Left ventricle myocardium inferior (tissue), 1 donor: ENCODE data around the gene IGFN1. TPM values are rescaled to one million over a fixed set of nuclear protein-coding genes. Genes with fewer than 3 reads are reported as not detected.

Experiments
- DNase-seq: peaks from one replicate; pipeline ENCODE4 v3.0.0-alpha.2; 2020
- H3K27ac ChIP-seq: fragments of 200-600 bp; replicated peaks from 2 replicates; pipeline ENCODE4 v1.8.0; 2021
- H3K27me3 ChIP-seq: fragments of 200-600 bp; 2 replicates; pipeline ENCODE4 v1.8.0; 2021; ENCODE audit warnings: low read depth
- H3K36me3 ChIP-seq: fragments of 200-600 bp; 2 replicates; pipeline ENCODE4 v1.8.0; 2021
- H3K4me1 ChIP-seq: fragments of 200-600 bp; 2 replicates; pipeline ENCODE4 v1.8.0; 2021
- H3K4me3 ChIP-seq: fragments of 200-600 bp; 2 replicates; pipeline ENCODE4 v1.8.0; 2021; ENCODE audit warnings: mild to moderate bottlenecking, moderate library complexity
- H3K9me3 ChIP-seq: fragments of 200-600 bp; replicated peaks from 2 replicates; pipeline ENCODE4 v1.8.0; 2021
- intact Hi-C: fragments of 100-400 bp; cut with micrococcal nuclease; formaldehyde crosslinking; loops from one replicate; pipeline ENCODE4 v1.11.0; 2022
- total RNA-seq: library from RNA; stranded (reverse); fragmentation: NEBNext Ultra II Directional; extraction: Animal tissue kit (Norgen Biotek cat#: 25700); gene quantifications from one replicate; pipeline ENCODE4 v1.2.1, GENCODE V29; 2021
- TF ChIP-seq, protein P1 (sequence below): fragments of 200-600 bp; IDR thresholded peaks from 2 replicates; pipeline ENCODE4 v1.8.0; 2021; ENCODE audit warnings: antibody characterized with exemption, mild to moderate bottlenecking, borderline replicate concordance
- donor health status: DM: no; HTN: yes; CAD: no; lungs with severe emphysema.

IGFN1 gene
- total RNA-seq, 1 donor from 2014 or later = not detected

DNA sequence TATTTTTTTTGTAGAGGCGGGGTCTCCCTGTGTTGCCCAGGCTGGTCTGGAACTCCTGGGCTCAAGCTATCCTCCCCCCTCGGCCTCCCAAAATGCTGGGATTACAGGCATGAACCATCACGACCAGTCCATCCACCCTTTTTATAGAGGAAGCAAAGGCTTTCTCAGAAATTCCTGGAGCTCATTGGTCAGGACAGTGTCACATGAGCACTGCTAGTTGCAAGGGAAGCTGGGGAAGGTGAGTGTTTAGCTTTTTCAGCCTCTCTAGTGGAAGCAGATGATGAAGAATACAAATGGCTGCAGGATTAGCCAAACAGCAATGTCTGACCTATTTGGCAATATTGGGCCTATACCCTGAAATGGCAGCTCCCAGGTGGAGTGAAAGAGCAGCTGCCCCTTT is 8.0 kb downstream of the IGFN1 start:
- Histone ChIP-seq H3K4me1 (no peaks in the 10 kb centered on the region), H3K36me3 (no peaks in the 10 kb centered on the region), H3K9me3 (no peaks in the 10 kb centered on the region), H3K27ac (no peak overlapping the region), H3K27me3 (no peaks in the 10 kb centered on the region), H3K4me3 (no peak overlapping the region)
- TF ChIP-seq, protein P1, sequence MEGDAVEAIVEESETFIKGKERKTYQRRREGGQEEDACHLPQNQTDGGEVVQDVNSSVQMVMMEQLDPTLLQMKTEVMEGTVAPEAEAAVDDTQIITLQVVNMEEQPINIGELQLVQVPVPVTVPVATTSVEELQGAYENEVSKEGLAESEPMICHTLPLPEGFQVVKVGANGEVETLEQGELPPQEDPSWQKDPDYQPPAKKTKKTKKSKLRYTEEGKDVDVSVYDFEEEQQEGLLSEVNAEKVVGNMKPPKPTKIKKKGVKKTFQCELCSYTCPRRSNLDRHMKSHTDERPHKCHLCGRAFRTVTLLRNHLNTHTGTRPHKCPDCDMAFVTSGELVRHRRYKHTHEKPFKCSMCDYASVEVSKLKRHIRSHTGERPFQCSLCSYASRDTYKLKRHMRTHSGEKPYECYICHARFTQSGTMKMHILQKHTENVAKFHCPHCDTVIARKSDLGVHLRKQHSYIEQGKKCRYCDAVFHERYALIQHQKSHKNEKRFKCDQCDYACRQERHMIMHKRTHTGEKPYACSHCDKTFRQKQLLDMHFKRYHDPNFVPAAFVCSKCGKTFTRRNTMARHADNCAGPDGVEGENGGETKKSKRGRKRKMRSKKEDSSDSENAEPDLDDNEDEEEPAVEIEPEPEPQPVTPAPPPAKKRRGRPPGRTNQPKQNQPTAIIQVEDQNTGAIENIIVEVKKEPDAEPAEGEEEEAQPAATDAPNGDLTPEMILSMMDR = no peak
- DNase-seq = no peak
- intact Hi-C loops = no loop called here

DNA sequence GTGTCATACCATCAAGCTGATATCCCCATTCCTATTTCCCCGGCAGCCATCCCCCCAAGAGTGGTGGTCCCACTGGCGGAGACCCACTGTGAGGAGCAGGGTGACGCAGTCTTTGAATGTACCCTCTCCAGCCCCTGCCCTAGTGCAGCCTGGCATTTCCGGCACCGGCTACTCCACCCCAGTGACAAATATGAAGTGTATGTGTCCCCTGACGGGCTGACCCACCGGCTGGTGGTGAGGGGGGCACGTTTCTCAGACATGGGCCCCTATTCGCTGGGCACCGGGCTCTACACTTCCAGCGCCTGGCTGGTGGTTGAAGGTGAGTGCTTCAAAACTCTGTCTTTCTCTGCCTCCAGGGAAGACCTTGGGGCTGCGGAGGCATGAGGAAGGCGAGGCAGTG is 14.4 kb downstream of the IGFN1 start:
- no peaks in the 10 kb centered on the region for H3K36me3 ChIP-seq
- intact Hi-C loops = no loop called here
- no peaks in the 10 kb centered on the region for H3K4me1 ChIP-seq
- H3K27ac ChIP-seq = no peak overlapping the region
- TF ChIP-seq, protein P1 = no peak
- H3K27me3 ChIP-seq = no peaks in the 10 kb centered on the region
- no peak overlapping the region for H3K4me3 ChIP-seq
- no peak for DNase-seq
- H3K9me3 ChIP-seq = no peaks in the 10 kb centered on the region

DNA sequence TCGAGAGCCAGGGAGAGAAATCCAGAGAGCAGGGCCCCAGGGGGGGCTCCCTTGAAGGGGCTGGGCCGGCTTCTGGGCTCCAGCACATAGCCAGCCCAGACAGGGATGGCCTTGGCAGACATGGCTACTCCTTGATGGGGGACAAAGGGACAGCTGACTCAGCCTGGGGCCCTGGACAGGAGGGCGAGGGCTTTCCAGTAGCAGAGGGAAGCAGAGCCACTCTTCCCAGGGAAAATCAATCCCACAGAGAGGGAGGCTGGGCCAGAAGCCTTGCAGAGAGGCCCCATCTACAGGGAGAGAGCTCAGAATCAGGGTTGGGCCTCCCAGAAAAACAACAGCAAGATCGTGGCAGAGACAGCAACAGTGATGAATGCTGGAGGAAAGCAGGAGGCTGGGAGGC is 15.6 kb downstream of the IGFN1 start:
- Histone ChIP-seq H3K9me3 (no peaks in the 10 kb centered on the region), H3K4me1 (no peaks in the 10 kb centered on the region), H3K36me3 (no peaks in the 10 kb centered on the region), H3K27me3 (peaks cover 2% of the 10 kb centered on the region), H3K27ac (no peak overlapping the region), H3K4me3 (no peak overlapping the region)
- TF ChIP-seq, protein P1 = no peak
- intact Hi-C loops = no loop called here
- no peak for DNase-seq

DNA sequence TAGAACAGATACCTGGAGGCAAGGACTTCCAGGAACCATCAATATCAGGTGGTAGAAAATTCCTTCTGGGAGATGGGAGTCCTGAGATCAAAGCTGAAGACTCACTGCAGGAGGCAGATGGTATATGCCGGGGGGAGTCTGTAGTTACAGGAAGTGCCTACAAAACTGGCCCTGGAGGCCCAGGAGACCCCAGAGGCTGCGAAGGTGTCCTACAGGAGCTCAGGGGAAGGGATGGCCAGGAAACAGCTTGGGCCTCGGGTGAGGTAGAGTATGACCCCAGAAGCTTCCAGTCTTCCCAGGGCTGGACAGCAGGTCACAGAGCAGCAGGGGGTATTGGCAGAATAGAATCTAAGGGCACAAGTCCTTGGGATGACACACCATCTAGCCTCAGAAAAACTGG is 16.4 kb downstream of the IGFN1 start:
- peaks cover 11% of the 10 kb centered on the region for H3K27me3 ChIP-seq
- H3K4me3 ChIP-seq = no peak overlapping the region
- no peaks in the 10 kb centered on the region for H3K36me3 ChIP-seq
- intact Hi-C loops = no loop called here
- no peaks in the 10 kb centered on the region for H3K4me1 ChIP-seq
- no peak for DNase-seq
- no peaks in the 10 kb centered on the region for H3K9me3 ChIP-seq
- TF ChIP-seq, protein P1 = no peak
- H3K27ac ChIP-seq = no peak overlapping the region

DNA sequence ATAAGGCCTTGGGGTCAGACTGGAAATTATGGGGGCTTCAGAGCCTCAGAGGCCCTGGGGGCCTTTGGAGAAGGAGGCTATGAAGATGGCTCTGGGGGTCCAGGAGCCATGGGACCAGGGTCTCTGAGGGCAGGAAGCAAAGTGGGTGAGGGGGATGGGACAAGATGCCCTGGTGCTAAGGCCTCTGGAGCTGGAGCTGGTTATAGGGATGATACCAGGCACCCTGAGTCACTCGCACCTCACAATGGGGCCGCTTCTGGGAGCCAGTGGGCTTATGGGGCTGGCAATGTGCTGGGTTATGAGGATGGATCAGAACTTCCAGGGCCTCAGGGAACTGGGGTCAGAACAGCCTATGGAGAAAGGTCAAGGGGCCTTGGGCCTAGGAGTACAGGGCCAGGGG is 17.6 kb downstream of the IGFN1 start:
- TF ChIP-seq, protein P1 = no peak
- H3K36me3 ChIP-seq = no peaks in the 10 kb centered on the region
- DNase-seq = no peak
- intact Hi-C loops = no loop called here
- peaks cover 23% of the 10 kb centered on the region for H3K27me3 ChIP-seq
- H3K4me1 ChIP-seq = no peaks in the 10 kb centered on the region
- no peaks in the 10 kb centered on the region for H3K9me3 ChIP-seq
- H3K27ac ChIP-seq = no peak overlapping the region
- no peak overlapping the region for H3K4me3 ChIP-seq

DNA sequence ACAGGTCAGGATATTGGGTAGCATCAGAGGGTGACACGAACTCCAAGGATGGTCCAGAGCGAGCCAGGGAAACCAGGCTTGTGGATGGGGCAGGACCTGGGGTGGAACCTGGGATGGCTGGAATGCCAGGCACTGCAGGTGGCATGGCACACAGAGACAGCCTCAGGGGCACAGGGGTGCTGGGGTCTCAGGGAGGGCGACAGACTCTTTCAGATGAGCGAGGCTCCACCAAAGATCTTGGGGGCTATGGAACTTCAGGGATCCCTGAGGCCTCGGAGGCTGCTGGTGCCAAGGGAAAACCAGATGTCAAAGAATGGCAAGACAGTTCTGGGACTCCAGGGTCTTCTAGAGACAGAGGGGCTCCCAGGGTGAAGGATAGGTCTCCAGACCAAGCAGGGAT is 21.4 kb downstream of the IGFN1 start:
- Histone ChIP-seq H3K36me3 (no peaks in the 10 kb centered on the region), H3K4me3 (no peak overlapping the region), H3K4me1 (no peaks in the 10 kb centered on the region), H3K9me3 (no peaks in the 10 kb centered on the region), H3K27ac (no peak overlapping the region), H3K27me3 (peaks cover 39% of the 10 kb centered on the region)
- intact Hi-C loops = no loop called here
- TF ChIP-seq, protein P1 = no peak
- no peak for DNase-seq
